ENCODE data around the gene APC2. TPM values are rescaled to one million over a fixed set of nuclear protein-coding genes. Genes with fewer than 3 reads are reported as not detected.

Gene APC2
- total RNA-seq, 2 experiments from 2014 or later: 0.09 to 0.14 TPM

DNA sequence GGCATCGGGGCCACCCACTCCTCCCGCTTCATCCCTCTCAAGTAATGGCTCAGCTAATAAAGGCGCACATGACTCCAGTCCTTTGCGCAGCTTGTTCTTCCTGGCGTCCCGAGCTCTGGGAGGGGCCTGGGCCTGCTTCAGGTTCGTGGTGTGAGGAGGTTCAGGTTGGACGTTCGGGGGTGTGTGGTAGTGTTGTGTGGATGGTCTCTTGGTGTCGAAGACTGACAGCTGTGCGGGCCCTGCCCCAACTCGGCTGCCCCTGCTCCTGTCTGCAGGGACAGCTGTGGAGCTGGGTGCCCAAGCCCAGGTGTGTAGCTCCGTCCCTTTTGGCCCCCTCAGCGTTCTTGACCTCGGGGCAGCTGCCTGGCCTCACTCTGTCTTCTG, 9.5 kb upstream of the APC2 start:
- H3K4me3 Mint-ChIP-seq: peak overlapping the region; percentile 94
- intact Hi-C loops (cut with DNase I, micrococcal nuclease): loop anchor here in 1 of 2 experiments (5.0 kb wide), 1 partner anchor 37 kb away; the partner anchor contains the start of gene C19orf25

DNA sequence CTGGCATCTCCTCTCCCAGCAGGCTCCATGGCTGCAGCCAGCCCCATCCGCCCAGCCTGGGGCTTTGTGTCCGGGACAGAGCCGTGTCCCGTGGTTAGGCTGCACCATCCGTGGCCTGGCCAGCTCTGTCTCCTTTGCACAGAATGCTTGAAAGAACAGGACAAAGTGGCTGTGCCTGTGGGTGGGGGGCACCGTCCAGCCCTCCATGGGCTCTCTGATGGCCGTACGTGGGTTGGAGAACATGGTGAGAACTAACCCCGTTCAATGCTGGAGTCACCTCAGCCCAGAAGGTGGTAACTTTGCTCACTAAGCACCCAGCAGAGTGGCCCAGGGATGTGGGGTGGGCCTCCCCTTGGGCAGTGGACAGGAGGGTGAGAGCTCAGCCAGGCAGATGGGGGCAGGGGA, 8.9 kb upstream of the APC2 start:
- ChIA-PET POLR2A (interaction anchor here (0.7 to 1.2 kb wide), 3 partner anchors 27 to 208 kb away, joined by 3 to 4 read pairs (median 4); no protein-coding TSS in a partner anchor), CTCF (interaction anchor here (1.1 kb wide), 1 partner anchor 33 kb away, joined by 4 read pairs; no protein-coding TSS in a partner anchor)
- peaks cover 43% of the 10 kb centered on the region for H3K36me3 Mint-ChIP-seq (ENCODE audit: low read depth)
- H3K9me3 Mint-ChIP-seq (ENCODE audit: low read depth): no peaks in the 10 kb centered on the region
- peaks cover 44% of the 10 kb centered on the region for H3K4me1 Mint-ChIP-seq
- peak overlapping the region; percentile 37 for H3K27ac Mint-ChIP-seq
- intact Hi-C loops (cut with DNase I, micrococcal nuclease): loop anchor here in 1 of 2 experiments (5.0 kb wide), 1 partner anchor 36 kb away; the partner anchor contains the start of gene C19orf25
- H3K27me3 Mint-ChIP-seq: no peaks in the 10 kb centered on the region
- DNase-seq (no peak), ATAC-seq (no peak)
- H3K4me3 Mint-ChIP-seq: peak overlapping the region; percentile 94

More for the DNA sequence above, 9.5 kb upstream of the APC2 start:
- ChIA-PET POLR2A (interaction anchor here (0.6 to 1.2 kb wide), 3 partner anchors 20 to 209 kb away, joined by 3 to 4 read pairs (median 3); no protein-coding TSS in a partner anchor), CTCF (interaction anchor here (1.1 to 1.6 kb wide), 2 partner anchors 32 to 196 kb away, joined by 3 to 4 read pairs; no protein-coding TSS in a partner anchor)
- Mint-ChIP-seq H3K36me3 (ENCODE audit: low read depth) (peaks cover 44% of the 10 kb centered on the region), H3K9me3 (ENCODE audit: low read depth) (no peaks in the 10 kb centered on the region), H3K4me1 (peaks cover 42% of the 10 kb centered on the region), H3K27ac (no peak overlapping the region), H3K27me3 (no peaks in the 10 kb centered on the region)
- ATAC-seq: no peak
- no peak for DNase-seq

DNA sequence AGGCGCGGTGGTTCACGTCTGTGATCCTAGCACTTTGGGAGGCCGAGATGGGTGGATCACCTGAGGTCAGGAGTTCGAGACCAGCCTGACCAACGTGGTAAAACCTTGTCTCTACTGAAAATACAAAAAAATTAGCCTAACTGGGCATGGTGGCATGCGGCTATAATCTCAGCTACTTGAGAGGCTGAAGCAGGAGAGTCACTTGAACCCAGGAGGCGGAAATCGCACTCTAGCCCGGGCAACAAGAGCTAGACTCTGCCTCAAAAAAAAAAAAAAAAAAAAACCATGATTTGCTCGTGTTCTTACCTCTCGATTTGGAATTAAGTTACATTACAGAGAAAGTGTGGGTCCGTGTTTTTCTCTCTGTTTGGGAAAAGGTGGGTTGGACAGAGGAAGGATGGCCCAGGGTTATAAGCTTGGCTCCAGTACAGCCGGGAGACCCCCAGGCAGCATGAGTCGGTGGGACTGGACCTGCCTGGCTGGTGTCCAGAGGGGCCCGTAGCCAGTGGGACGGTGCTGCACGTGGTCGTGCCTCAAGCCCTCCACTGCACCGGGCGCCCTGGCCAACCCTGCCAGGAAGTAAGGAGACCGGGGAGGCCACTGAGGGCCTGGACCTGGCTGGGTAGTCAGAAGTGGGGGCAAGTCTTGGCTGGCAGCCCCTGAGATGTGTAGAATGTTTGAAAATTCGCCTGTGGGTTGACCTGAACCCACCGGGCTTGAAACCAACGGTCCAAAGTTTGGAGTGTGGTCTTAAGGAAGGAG, 8.1 kb upstream of the APC2 start:
- no peak for ATAC-seq
- H3K36me3 Mint-ChIP-seq (ENCODE audit: low read depth): peaks cover 43% of the 10 kb centered on the region
- H3K4me3 Mint-ChIP-seq: peak overlapping the region; percentile 94
- no peak for DNase-seq
- intact Hi-C loops (cut with DNase I, micrococcal nuclease): loop anchor here in 1 of 2 experiments (5.0 kb wide), 1 partner anchor 35 kb away; the partner anchor contains the start of gene C19orf25
- POLR2A ChIA-PET: interaction anchor here (0.6 to 0.7 kb wide), 3 partner anchors 37 to 1611 kb away, joined by 3 to 8 read pairs (median 4); no protein-coding TSS in a partner anchor
- H3K4me1 Mint-ChIP-seq: peaks cover 44% of the 10 kb centered on the region
- CTCF ChIA-PET: interaction anchor here (0.9 kb wide), 1 partner anchor 11 kb away, joined by 3 read pairs; no protein-coding TSS in a partner anchor
- H3K27ac Mint-ChIP-seq: peak overlapping the region; percentile 30
- no peaks in the 10 kb centered on the region for H3K9me3 Mint-ChIP-seq (ENCODE audit: low read depth)
- no peaks in the 10 kb centered on the region for H3K27me3 Mint-ChIP-seq

GRCh38 chr19:1445185-1445931, 4.6 kb upstream of the APC2 start:
- peaks cover 25% of the 10 kb centered on the region for H3K36me3 Mint-ChIP-seq (ENCODE audit: low read depth)
- peak; percentile 82 for ATAC-seq
- ChIA-PET POLR2A (interaction anchor here (1.0 to 1.2 kb wide), 2 partner anchors 8 to 27 kb away, joined by 4 read pairs; no protein-coding TSS in a partner anchor), CTCF (interaction anchor here (0.6 to 2.8 kb wide), 11 partner anchors 9 to 682 kb away, joined by 3 to 17 read pairs (median 4); partner anchors contain the start of genes CIRBP and PCSK4)
- no peaks in the 10 kb centered on the region for H3K9me3 Mint-ChIP-seq (ENCODE audit: low read depth)
- peak overlapping the region; percentile 49 for H3K4me3 Mint-ChIP-seq
- H3K27ac Mint-ChIP-seq: no peak overlapping the region
- intact Hi-C loops (cut with DNase I, micrococcal nuclease): loop anchor here in 1 of 2 experiments (1.0 kb wide), 3 partner anchors 26 to 68 kb away; partner anchors contain the start of genes ADAMTSL5 and NDUFS7
- peaks cover 30% of the 10 kb centered on the region for H3K4me1 Mint-ChIP-seq
- H3K27me3 Mint-ChIP-seq: peaks cover 22% of the 10 kb centered on the region
- peak; percentile 89 for DNase-seq

DNA sequence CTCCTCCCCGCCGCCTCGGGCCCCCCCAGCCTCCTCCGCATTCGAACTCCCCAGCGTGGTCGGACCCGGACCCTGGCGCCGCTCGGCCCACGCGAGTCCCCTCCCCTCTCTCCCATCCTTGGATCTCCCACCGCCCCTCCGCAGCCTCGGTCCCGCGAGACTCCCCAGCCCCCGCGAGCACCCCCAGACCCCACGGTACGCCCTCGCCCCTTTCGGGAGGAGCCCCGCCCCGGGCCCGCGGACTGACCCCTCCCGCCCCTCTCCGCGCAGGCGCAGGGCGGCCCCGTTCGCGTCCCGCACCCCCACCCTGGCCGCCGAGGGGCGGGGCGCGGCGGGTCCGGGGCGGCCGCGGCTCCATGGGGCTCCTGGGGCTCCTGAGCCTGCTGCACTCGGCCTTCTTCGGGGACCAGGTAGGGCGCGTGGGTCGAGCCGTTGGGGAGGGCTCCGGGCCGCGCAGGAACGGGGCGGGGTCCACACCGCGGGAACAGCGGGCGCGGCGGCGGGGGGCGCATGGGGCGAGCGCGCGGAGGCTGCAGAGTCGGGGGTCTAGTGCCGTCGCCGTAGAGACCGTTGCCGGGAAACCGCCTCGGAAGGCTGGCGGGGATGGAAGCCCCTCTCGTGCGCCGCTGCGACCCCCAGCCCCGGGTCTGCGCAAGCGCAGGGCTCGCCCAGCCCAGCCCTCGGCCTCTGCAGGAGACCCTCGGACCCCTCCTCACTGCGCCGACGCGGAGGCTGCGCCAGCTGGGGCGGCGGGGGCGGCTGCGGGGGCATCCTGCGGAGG, 3.8 kb upstream of the APC2 start:
- POLR2A ChIA-PET: no interaction called here
- CTCF ChIA-PET: interaction anchor here (0.5 to 2.8 kb wide), 7 partner anchors 8 to 792 kb away, joined by 3 to 17 read pairs (median 4); partner anchors contain the start of genes CIRBP and PCSK4

DNA sequence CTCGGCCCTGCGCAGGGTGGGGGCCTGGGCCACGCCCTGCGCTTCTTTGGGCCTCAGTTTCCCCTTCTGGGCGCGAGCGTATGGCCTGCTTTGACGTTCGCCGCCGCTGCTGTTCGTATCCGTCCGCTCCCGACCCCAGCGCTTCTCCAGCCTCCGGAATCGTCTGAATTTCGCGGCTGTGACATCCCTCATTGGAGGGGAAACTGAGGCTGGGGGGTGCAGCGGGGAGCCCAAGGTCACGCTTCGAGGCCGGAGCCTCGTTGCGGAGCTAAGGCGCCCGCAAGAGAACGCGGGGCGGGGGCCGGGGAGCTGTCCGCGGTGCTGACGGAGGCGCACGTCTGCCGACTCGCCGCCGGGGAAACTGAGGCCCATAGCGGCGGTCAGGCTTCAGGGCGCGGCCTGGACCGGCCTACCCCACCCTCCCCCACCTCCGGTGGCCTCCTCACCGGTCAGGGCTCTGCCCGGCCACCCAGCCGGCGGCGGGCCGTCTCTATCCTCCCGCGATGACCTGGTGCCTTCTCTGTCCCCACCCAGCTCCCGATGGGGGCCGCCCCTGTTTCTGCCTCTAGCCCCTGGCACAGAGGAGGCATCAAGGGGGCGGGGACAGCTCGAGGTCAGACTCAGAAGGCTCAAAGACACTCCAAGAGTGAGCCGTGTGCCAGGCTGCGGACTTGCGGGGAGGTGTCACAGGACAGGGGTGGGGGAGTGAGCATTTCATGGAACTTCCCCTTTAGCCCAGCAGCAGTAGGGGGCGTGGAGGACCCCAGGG, 3.0 kb upstream of the APC2 start:
- ChIA-PET CTCF (interaction anchor here (0.5 to 0.7 kb wide), 2 partner anchors 9 to 792 kb away, joined by 3 read pairs; no protein-coding TSS in a partner anchor), POLR2A (no interaction called here)
- Mint-ChIP-seq H3K27ac (no peak overlapping the region), H3K4me1 (peaks cover 21% of the 10 kb centered on the region), H3K36me3 (ENCODE audit: low read depth) (peaks cover 9% of the 10 kb centered on the region), H3K27me3 (peaks cover 35% of the 10 kb centered on the region), H3K9me3 (ENCODE audit: low read depth) (no peaks in the 10 kb centered on the region), H3K4me3 (no peak overlapping the region)
- ATAC-seq: no peak
- intact Hi-C loops (cut with DNase I, micrococcal nuclease): no loop called here
- DNase-seq: peak; percentile 58

More for the DNA sequence above, 3.8 kb upstream of the APC2 start:
- intact Hi-C loops (cut with DNase I, micrococcal nuclease): loop anchor here in 1 of 2 experiments (1.0 kb wide), 3 partner anchors 25 to 67 kb away; partner anchors contain the start of genes ADAMTSL5 and NDUFS7
- no peak overlapping the region for H3K4me3 Mint-ChIP-seq
- no peak overlapping the region for H3K27ac Mint-ChIP-seq
- H3K27me3 Mint-ChIP-seq: peaks cover 29% of the 10 kb centered on the region
- peaks cover 26% of the 10 kb centered on the region for H3K4me1 Mint-ChIP-seq
- no peaks in the 10 kb centered on the region for H3K9me3 Mint-ChIP-seq (ENCODE audit: low read depth)
- DNase-seq (peak; percentile 47), ATAC-seq (no peak)
- peaks cover 17% of the 10 kb centered on the region for H3K36me3 Mint-ChIP-seq (ENCODE audit: low read depth)

GRCh38 chr19:1447504-1447903, 2.4 kb upstream of the APC2 start:
- DNase-seq (no peak), ATAC-seq (no peak)
- POLR2A ChIA-PET: no interaction called here
- H3K4me1 Mint-ChIP-seq: peaks cover 16% of the 10 kb centered on the region
- CTCF ChIA-PET: no interaction called here
- H3K27ac Mint-ChIP-seq: no peak overlapping the region
- intact Hi-C loops (cut with DNase I, micrococcal nuclease): no loop called here
- no peak overlapping the region for H3K4me3 Mint-ChIP-seq
- peaks cover 37% of the 10 kb centered on the region for H3K27me3 Mint-ChIP-seq
- H3K36me3 Mint-ChIP-seq (ENCODE audit: low read depth): peaks cover 3% of the 10 kb centered on the region
- no peaks in the 10 kb centered on the region for H3K9me3 Mint-ChIP-seq (ENCODE audit: low read depth)

GRCh38 chr19:1447944-1448343, 2.0 kb upstream of the APC2 start:
- DNase-seq: no peak
- Mint-ChIP-seq H3K27ac (no peak overlapping the region), H3K9me3 (ENCODE audit: low read depth) (no peaks in the 10 kb centered on the region), H3K27me3 (peaks cover 39% of the 10 kb centered on the region), H3K36me3 (ENCODE audit: low read depth) (no peaks in the 10 kb centered on the region), H3K4me1 (peaks cover 16% of the 10 kb centered on the region), H3K4me3 (no peak overlapping the region)
- ChIA-PET POLR2A (no interaction called here), CTCF (no interaction called here)
- intact Hi-C loops (cut with DNase I, micrococcal nuclease): no loop called here
- no peak for ATAC-seq

DNA sequence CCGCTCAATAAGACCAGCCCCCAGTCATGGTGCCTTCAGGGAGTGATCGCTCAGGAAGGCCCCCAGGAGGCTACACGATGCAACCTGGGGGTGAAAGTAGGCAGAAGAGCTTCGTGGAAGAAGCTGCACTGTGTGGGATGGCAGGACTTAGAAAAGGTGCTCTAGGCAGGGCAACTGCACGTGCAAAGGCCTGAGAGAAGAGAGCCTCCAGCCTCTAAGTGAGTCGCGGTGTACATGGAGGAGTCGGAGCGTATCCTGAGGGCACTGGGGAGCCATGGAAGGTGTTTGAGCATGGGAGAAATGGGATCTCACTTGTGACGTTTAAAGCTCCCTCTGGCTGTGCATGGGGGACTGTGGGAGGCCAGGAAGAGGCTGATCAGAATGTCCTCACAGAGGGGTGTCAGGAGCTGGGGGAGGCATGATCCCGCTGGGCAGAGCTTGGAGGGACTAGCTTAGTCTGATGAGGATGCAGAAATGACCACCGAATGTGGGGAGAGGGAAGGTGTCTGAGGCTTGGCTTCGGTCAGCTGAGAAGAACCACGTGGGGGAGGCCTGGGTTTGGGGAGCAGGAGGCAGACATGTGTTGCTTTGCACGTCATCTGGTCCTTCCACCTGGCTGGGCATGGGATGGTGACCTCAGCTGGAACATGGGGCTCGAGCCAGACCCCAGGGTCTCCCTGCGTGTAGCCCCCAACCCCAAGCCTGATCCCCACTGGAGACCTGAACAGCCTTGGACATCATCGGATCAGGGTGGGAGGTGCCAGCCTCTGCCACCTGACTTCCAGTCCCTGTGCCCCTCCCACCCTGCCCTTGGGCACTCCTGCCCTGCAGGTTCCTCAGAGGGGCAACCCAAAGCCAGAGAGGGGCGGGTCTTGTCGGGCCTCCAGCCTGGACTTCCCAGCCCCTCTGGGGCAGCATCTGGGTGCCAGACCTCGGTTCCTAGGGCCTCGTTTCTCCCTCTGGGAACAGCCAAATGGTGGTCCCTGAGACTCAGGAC, 1.1 kb downstream of the APC2 start:
- no peak for DNase-seq
- POLR2A ChIA-PET: no interaction called here
- Mint-ChIP-seq H3K4me1 (peaks cover 16% of the 10 kb centered on the region), H3K36me3 (ENCODE audit: low read depth) (no peaks in the 10 kb centered on the region), H3K27ac (no peak overlapping the region), H3K4me3 (no peak overlapping the region), H3K27me3 (peaks cover 54% of the 10 kb centered on the region), H3K9me3 (ENCODE audit: low read depth) (no peaks in the 10 kb centered on the region)
- ATAC-seq: no peak
- CTCF ChIA-PET: interaction anchor here (0.6 to 1.0 kb wide), 3 partner anchors 13 to 387 kb away, joined by 3 to 4 read pairs (median 3); no protein-coding TSS in a partner anchor
- intact Hi-C loops (cut with DNase I, micrococcal nuclease): no loop called here
